Calu3 (cell line): ENCODE data around the gene CRTC1. TPM values are rescaled to one million over a fixed set of nuclear protein-coding genes. Genes with fewer than 3 reads are reported as not detected.

Source experiments
- BruUV-seq: library from RNA; stranded (reverse); fragments of 400-500 nt; replicated peaks from 2 replicates; lab custom pipeline; 2021; lab: Mats Ljungman, UMichigan
- CTCF ChIA-PET: fragments of 300-600 bp; sonication (Branson Sonifier 250); formaldehyde crosslinking; loops from one replicate; lab custom pipeline; 2022; ENCODE audit warnings: antibody characterized with exemption; lab: Charles Lee
- DNase-seq: peaks from one replicate; pipeline ENCODE4 v3.0.0; 2022
- H3K27ac Mint-ChIP-seq: one replicate; pipeline ENCODE4 v1.8.0; 2022; ENCODE audit warnings: mixed read lengths; ENCODE audit not compliant: unreplicated experiment
- H3K27me3 Mint-ChIP-seq: one replicate; pipeline ENCODE4 v1.8.0; 2022; ENCODE audit warnings: mixed read lengths; ENCODE audit not compliant: unreplicated experiment
- H3K36me3 Mint-ChIP-seq: one replicate; pipeline ENCODE4 v1.8.0; 2022; ENCODE audit warnings: mild to moderate bottlenecking, moderate library complexity, mixed read lengths; ENCODE audit not compliant: insufficient read depth, unreplicated experiment
- H3K4me1 Mint-ChIP-seq: one replicate; pipeline ENCODE4 v1.8.0; 2022; ENCODE audit warnings: mild to moderate bottlenecking, low read depth, mixed read lengths; ENCODE audit not compliant: unreplicated experiment
- H3K4me3 Mint-ChIP-seq: one replicate; pipeline ENCODE4 v1.8.0; 2022; ENCODE audit warnings: mild to moderate bottlenecking, low read depth, moderate library complexity, mixed read lengths; ENCODE audit not compliant: unreplicated experiment
- H3K9me3 Mint-ChIP-seq: one replicate; pipeline ENCODE4 v1.8.0; 2022; ENCODE audit warnings: low read depth, mixed read lengths; ENCODE audit not compliant: unreplicated experiment
- CTCF ChIP-seq: fragments of 200-600 bp; IDR thresholded peaks from one replicate; pipeline ENCODE4 v1.8.0; 2022; ENCODE audit warnings: antibody characterized with exemption; ENCODE audit not compliant: unreplicated experiment
- intact Hi-C: fragments of 100-400 bp; cut with micrococcal nuclease; formaldehyde crosslinking; loops from one replicate; pipeline ENCODE4 v1.10.0; 2022; ENCODE audit not compliant: unreplicated experiment
- total RNA-seq: library from RNA; stranded (reverse); gene quantifications from 2 replicates; pipeline ENCODE4 v1.2.3, GENCODE V29; 2022

Gene CRTC1
- total RNA-seq, 1 experiment from 2014 or later = 8.5 TPM

GRCh38 chr19:18684642-18684993 is 1.1 kb downstream of the CRTC1 start:
- H3K27ac Mint-ChIP-seq = no peak overlapping the region
- intact Hi-C loops = no loop called here
- BruUV-seq = no TSS peak
- H3K9me3 Mint-ChIP-seq = no peaks in the 10 kb centered on the region
- no peak for TF ChIP-seq CTCF
- H3K4me1 Mint-ChIP-seq = no peaks in the 10 kb centered on the region
- no peak overlapping the region for H3K4me3 Mint-ChIP-seq
- no peak for DNase-seq
- no peaks in the 10 kb centered on the region for H3K27me3 Mint-ChIP-seq
- peaks cover 16% of the 10 kb centered on the region for H3K36me3 Mint-ChIP-seq
- CTCF ChIA-PET = no interaction called here

- Mint-ChIP-seq H3K27me3 (no peaks in the 10 kb centered on the region), H3K27ac (no peak overlapping the region), H3K4me3 (no peak overlapping the region), H3K4me1 (no peaks in the 10 kb centered on the region), H3K9me3 (no peaks in the 10 kb centered on the region), H3K36me3 (peaks cover 16% of the 10 kb centered on the region)
- no peak for TF ChIP-seq CTCF
- intact Hi-C loops = no loop called here
- BruUV-seq = TSS peak; percentile 29
- CTCF ChIA-PET = no interaction called here
- no peak for DNase-seq
These were observed 2.2 kb downstream of the CRTC1 start for GRCh38 chr19:18685597-18686190.

GRCh38 chr19:18687740-18688465 is 4.4 kb downstream of the CRTC1 start:
- TF ChIP-seq CTCF = no peak
- DNase-seq = no peak
- no peaks in the 10 kb centered on the region for H3K27me3 Mint-ChIP-seq
- H3K36me3 Mint-ChIP-seq = peaks cover 10% of the 10 kb centered on the region
- no peak overlapping the region for H3K4me3 Mint-ChIP-seq
- CTCF ChIA-PET = no interaction called here
- no peaks in the 10 kb centered on the region for H3K4me1 Mint-ChIP-seq
- intact Hi-C loops = no loop called here
- no TSS peak for BruUV-seq
- H3K9me3 Mint-ChIP-seq = no peaks in the 10 kb centered on the region
- no peak overlapping the region for H3K27ac Mint-ChIP-seq

- Mint-ChIP-seq H3K27me3 (no peaks in the 10 kb centered on the region), H3K4me3 (no peak overlapping the region), H3K27ac (no peak overlapping the region), H3K9me3 (no peaks in the 10 kb centered on the region), H3K4me1 (peaks cover 9% of the 10 kb centered on the region), H3K36me3 (no peaks in the 10 kb centered on the region)
- CTCF ChIA-PET = no interaction called here
- intact Hi-C loops = no loop called here
- no peak for TF ChIP-seq CTCF
- DNase-seq = no peak
- BruUV-seq = no TSS peak
These were observed 12.5 kb downstream of the CRTC1 start for GRCh38 chr19:18696023-18696422.
